ENCODE data around the gene MYO9B.

MYO9B gene

GRCh38 chr19:17260842-17261325 lies 185.3 kb downstream of the MYO9B start:
- DNase-seq (ENCODE audit: low read depth in 2 of 2), result peak; percentile 85 to 90

DNA sequence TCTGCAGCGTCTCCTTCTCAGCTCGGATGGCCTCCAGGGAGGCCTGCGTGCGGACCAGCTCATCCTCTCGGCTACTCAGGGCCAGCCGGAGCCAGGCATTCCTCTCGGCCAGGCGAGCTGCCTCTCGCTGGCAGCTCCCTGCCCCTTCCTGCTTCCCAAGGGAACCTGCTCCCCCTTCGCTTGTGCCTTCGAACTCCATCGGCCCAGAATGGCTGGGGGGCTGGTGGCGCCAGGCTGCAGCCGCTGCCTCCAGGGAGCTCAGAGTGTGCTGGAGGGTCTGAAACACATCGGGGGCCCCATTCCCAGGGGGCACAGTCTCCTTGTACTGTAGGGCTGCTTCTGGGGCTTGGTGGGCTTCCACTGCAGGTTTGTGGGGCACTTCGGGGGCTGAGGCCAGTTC lies 187.0 kb downstream of the MYO9B start:
- DNase-seq (ENCODE audit: low read depth in 2 of 2), result no peak

All from activated CD4-positive, alpha-beta T cell treated with anti-CD3 and anti-CD28 coated beads for 24 hours (primary cell).